ENCODE measurements around the gene FAM234A.

GRCh38 chr16:263944-264343, 29.3 kb downstream of the FAM234A start:
- TF ChIP-seq CTCF (conservative IDR thresholded peaks at IDR 0.05 in 1 of 2, IDR thresholded peaks at IDR 0.05 in 1 of 2; ENCODE audit: low read depth in 1 of 2, low read length in 2 of 2) (no peak), EZH2 (IDR thresholded peaks at IDR 0.05; ENCODE audit: low read length, missing control alignments) (no peak)
